Thyroid gland (tissue), 4 donors: ENCODE measurements around the gene ANAPC2. TPM values are rescaled to one million over a fixed set of nuclear protein-coding genes. Genes with fewer than 3 reads are reported as not detected.
A peak's percentile ranks its signal among the peaks of the same experiment; 100 is the strongest.

ENCODE experiments used
- DNase-seq, 2 donors: peaks; one replicate each; pipeline ENCODE4 v3.0.0-alpha.2; 2019
- H3K27ac ChIP-seq, 3 donors: fragments of 200-600 bp; sonication (generic); 1 replicate in 2 of 3; 2 replicates in 1 of 3; pipeline ENCODE4 v1.5.1; 2016 to 2019; ENCODE audit warnings: mild to moderate bottlenecking in 1 of 3, moderate library complexity in 1 of 3
- H3K27me3 ChIP-seq: fragments of 200-600 bp; sonication (generic); one replicate; pipeline ENCODE4 v1.5.1; 2019
- H3K36me3 ChIP-seq, 2 donors: fragments of 200-600 bp; sonication (generic); one replicate each; pipeline ENCODE4 v1.5.1; 2016 to 2019
- H3K4me1 ChIP-seq, 2 donors: fragments of 200-600 bp; sonication (generic); one replicate each; pipeline ENCODE4 v1.5.1; 2017 to 2019
- H3K4me3 ChIP-seq, 3 donors: fragments of 200-600 bp; sonication (generic); replicated peaks in 1 of 3; 1 replicate in 2 of 3; 2 replicates in 1 of 3; pipeline ENCODE4 v1.5.1; 2016; ENCODE audit warnings: mild to moderate bottlenecking in 1 of 3
- H3K9me3 ChIP-seq: fragments of 200-600 bp; sonication (generic); one replicate; pipeline ENCODE4 v1.5.1; 2017
- POLR2A ChIP-seq, 2 donors: fragments of 450-650 bp; IDR thresholded peaks; one replicate each; pipeline ENCODE4 v1.6.1; 2017; ENCODE audit warnings: antibody characterized with exemption in 2 of 2, mild to moderate bottlenecking in 2 of 2, moderate library complexity in 1 of 2
- WGBS, 2 donors: methylation state at CpG; one replicate each; pipeline ENCODE4 v1.1.5; 2017; 5-methylcytosine and 5-hydroxymethylcytosine counted together
- intact Hi-C: fragments of 100-400 bp; cut with DNase I; formaldehyde crosslinking; loops from one replicate; pipeline ENCODE4 v1.15.1; 2023
- total RNA-seq, 4 donors: library from RNA; depleted of rRNA; stranded (reverse); fragments of >200 nt; gene quantifications; one replicate each; pipeline ENCODE4 v1.2.3, GENCODE V29; 2016
- TF ChIP-seq, protein P1 (sequence below), 6 experiments: fragments of 200-600 bp in 3 of 6; fragments of 450-650 bp in 3 of 6; sonication (generic) in 3 of 6; IDR thresholded peaks; one replicate each; pipeline ENCODE4 v1.5.1; 2016 to 2019; ENCODE audit warnings: antibody characterized with exemption in 6 of 6, mild to moderate bottlenecking in 2 of 6, inconsistent platforms in 1 of 6, moderate library complexity in 1 of 6

The ANAPC2 gene
- total RNA-seq, 4 donors from 2014 or later, result 25.6 to 34.1 (median 31.8) TPM

DNA sequence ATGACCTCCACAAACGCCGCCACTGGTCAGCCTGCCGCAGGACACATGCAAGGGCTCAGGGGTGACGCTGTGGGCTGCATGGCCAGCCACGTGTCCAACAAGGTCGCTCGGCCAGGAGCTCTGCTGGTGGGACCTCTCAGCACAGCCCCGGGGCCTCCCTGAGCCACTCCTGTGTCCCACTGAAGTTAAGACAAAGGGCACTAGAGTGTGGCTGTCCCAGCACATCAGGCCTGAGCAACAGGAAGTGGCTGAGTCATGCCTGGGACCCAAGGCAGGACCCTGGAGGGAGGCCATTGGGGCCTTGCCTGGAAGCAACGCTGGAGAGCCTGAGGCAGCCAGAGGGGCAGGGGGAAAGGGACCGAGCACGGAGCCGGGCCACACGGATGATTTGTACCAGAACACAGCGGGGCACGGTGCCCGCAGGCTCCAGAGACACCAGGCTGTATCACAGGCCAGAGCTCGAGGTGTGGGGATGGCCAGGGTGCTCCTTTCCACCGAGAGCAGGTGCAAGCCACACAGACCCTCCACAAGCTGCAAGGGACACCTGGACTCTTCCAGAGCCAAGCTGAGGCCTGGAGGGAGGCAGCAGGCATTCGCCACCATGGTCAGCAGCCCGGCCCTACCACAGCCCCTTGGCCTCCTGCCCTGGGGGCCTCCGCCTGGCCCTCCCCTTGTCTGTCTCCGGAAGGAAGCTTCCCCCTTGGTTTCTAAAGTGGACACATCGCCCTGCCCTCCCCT lies 10.0 kb downstream of the ANAPC2 start:
- Histone ChIP-seq H3K27me3 (no peaks in the 10 kb centered on the region), H3K27ac (no peak overlapping the region), H3K4me1 (no peaks in the 10 kb centered on the region), H3K36me3 (peaks cover 31 to 48% of the 10 kb centered on the region in 2 donors), H3K9me3 (no peaks in the 10 kb centered on the region), H3K4me3 (no peak overlapping the region)
- intact Hi-C loops, result no loop called here
- no peak for DNase-seq
- 91 to 94% methylated on average over 15 to 16 of the region's 23 CpGs for WGBS, 2 donors
- TF ChIP-seq POLR2A (IDR thresholded peaks at IDR 0.05), result no peak

DNA sequence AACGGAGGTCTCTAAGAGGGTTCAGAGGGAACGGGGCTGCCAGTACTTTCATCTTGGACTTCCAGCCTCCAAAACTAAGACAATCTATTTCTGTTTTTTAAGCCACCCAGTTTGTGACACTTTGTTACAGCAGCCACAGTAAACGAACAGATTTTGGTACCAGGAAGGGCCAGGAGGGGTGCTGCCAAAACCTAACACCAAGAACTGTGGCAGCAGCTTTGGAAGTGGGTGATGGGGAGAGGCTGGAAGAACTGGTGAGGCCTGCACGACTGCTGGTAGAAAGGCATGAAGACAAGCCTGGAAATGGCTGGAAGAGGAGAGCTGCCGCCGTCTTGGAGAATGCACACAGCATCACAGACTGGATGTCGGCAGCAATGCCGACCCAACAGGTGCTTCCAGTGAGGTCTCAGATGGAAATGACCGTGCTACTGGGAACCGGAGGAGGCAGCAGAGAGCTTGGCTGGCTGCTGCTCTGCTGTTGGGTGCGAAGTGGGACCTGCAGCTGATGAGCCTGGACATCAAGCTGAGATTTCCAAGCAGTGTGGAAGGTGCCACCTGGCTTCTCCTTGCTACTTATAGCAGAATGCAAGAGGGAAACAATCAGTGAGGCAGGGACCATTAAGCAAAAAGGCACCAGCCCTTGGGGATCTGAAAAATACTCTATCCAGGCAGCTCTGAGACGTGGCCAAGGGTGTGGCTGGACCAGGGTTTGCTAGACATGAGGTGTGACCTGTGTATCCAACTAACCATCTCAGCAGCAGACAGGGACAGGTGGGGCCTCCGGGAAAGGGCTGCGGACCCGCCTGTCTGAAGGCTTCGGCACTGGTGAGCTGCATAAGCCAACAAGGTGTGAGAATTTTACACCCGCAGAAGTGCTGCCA lies 11.8 kb downstream of the ANAPC2 start:
- TF ChIP-seq, protein P1, sequence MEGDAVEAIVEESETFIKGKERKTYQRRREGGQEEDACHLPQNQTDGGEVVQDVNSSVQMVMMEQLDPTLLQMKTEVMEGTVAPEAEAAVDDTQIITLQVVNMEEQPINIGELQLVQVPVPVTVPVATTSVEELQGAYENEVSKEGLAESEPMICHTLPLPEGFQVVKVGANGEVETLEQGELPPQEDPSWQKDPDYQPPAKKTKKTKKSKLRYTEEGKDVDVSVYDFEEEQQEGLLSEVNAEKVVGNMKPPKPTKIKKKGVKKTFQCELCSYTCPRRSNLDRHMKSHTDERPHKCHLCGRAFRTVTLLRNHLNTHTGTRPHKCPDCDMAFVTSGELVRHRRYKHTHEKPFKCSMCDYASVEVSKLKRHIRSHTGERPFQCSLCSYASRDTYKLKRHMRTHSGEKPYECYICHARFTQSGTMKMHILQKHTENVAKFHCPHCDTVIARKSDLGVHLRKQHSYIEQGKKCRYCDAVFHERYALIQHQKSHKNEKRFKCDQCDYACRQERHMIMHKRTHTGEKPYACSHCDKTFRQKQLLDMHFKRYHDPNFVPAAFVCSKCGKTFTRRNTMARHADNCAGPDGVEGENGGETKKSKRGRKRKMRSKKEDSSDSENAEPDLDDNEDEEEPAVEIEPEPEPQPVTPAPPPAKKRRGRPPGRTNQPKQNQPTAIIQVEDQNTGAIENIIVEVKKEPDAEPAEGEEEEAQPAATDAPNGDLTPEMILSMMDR (IDR thresholded peaks at IDR 0.05), result peak in 4 of 6 experiments; percentile 10 to 43 (median 39)
- no peak for TF ChIP-seq POLR2A (IDR thresholded peaks at IDR 0.05)
- 53 to 63% methylated on average over 17 of the region's 17 CpGs for WGBS, 2 donors
- Histone ChIP-seq H3K27ac (no peak overlapping the region), H3K4me3 (no peak overlapping the region), H3K4me1 (no peaks in the 10 kb centered on the region), H3K27me3 (no peaks in the 10 kb centered on the region), H3K36me3 (peaks cover 22 to 29% of the 10 kb centered on the region in 2 donors), H3K9me3 (no peaks in the 10 kb centered on the region)
- intact Hi-C loops, result no loop called here
- peak in 1 of 2 donors; percentile 23 for DNase-seq

- no peak overlapping the region for H3K27ac ChIP-seq
- peaks cover 11 to 19% of the 10 kb centered on the region in 2 donors for H3K36me3 ChIP-seq
- H3K4me3 ChIP-seq, result no peak overlapping the region
- TF ChIP-seq, protein P1 (IDR thresholded peaks at IDR 0.05), result no peak
- no peak for TF ChIP-seq POLR2A (IDR thresholded peaks at IDR 0.05)
- H3K4me1 ChIP-seq, result no peaks in the 10 kb centered on the region
- intact Hi-C loops, result no loop called here
- H3K9me3 ChIP-seq, result no peaks in the 10 kb centered on the region
- DNase-seq, result no peak
- 27 to 78% methylated on average over 4 to 5 of the region's 33 CpGs for WGBS, 2 donors
- no peaks in the 10 kb centered on the region for H3K27me3 ChIP-seq
Observed at GRCh38 chr9:137175345-137175961, 12.9 kb downstream of the ANAPC2 start.

GRCh38 chr9:137174722-137175293 lies 13.6 kb downstream of the ANAPC2 start:
- no peak overlapping the region for H3K4me3 ChIP-seq
- H3K27me3 ChIP-seq, result no peaks in the 10 kb centered on the region
- WGBS, 2 donors, result 10% methylated on average over 9 of the region's 34 CpGs; no CpG with 5 or more reads in 1 of the 2 donors
- TF ChIP-seq POLR2A (IDR thresholded peaks at IDR 0.05), result no peak
- TF ChIP-seq, protein P1 (IDR thresholded peaks at IDR 0.05), result no peak
- DNase-seq, result no peak
- peaks cover 0 to 1% of the 10 kb centered on the region in 2 donors for H3K4me1 ChIP-seq
- peaks cover 5 to 12% of the 10 kb centered on the region in 2 donors for H3K36me3 ChIP-seq
- H3K9me3 ChIP-seq, result no peaks in the 10 kb centered on the region
- no peak overlapping the region for H3K27ac ChIP-seq
- intact Hi-C loops, result no loop called here
